GM18951 (cell line): ENCODE measurements around the gene ACLY.
"Not testable (repeated sequence)": the region's sequence is repeated elsewhere in the genome, so short reads cannot be mapped to it uniquely, and the experiment has no call there.

Source experiments
- POLR2A ChIP-seq: IDR thresholded peaks from 4 replicates; pipeline ENCODE4 v1.6.1; 2011; ENCODE audit warnings: mild to moderate bottlenecking; ENCODE audit not compliant: insufficient read length, insufficient read depth; ENCODE audit errors: extremely low read depth
- in situ Hi-C: fragments of 300-500 bp; cut with MboI; formaldehyde crosslinking; loops from one replicate; pipeline ENCODE4 v1.12.0; 2022; ENCODE audit warnings: low sequenced_read_pairs, mixed read lengths, inconsistent platforms; ENCODE audit not compliant: unreplicated experiment

The ACLY gene

DNA sequence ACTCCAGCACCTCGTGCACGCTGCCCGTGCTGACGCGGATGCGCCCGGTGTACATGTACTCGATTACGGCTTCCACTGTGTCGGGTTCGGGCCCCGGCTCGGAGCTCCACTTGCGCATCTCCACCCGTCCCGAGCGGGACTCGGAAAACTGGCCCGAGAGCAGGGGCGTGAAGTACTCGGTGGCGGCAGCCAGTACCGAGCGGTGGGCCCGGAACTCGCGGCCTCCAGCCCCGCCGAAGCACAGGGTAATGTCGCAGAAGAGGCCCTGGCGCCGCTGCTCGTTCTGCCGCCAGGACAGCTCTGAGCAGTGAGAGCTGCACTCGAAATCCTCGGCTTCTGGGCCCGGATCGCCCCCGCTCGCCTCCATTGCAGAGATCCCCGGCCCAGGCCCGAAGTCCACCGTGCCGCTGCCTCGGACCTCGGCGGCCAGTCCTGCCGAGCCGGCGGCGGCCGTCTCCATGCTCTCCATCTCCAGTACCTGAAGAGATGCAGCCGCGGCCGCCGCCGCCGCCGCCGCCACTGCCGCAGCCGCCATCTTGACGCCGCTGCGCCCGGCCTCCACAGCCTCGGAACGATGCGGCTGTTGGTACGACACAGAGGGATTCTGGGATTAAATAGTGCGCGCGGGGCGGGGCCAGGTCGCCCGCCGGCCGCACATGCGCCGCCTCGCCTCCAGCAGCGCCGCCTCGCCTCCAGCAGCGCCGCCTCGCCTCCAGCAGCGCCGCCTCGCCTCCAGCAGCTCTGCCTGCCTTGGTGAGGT is 53.7 kb downstream of the ACLY start, which contains the start of gene KLHL11:
Gene KLHL11, minus strand, starts transcription at position 588 of the 760 bp plus-strand sequence. Its CDS starts 53 bp downstream, at position 535.
- in situ Hi-C loops = no loop called here
- peak; percentile 96 for TF ChIP-seq POLR2A

DNA sequence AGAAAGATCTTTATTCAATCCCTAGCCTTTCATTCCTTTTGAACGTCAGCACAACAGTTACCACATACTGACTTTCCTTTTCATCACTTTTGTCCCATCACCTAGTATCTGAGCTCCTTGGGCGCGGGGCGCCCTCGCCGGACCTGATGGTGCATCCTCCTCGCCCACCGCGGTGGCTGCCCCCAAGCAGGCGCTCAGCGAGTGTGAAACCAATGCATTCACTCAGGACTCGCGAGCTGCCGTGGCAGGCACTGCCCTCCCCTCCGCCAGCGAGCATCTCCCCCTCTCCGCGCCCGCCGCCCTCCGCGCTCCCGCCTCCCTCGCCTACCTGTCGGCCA is 54.3 kb downstream of the ACLY start:
- in situ Hi-C loops = no loop called here
- TF ChIP-seq POLR2A = no peak

- in situ Hi-C loops = no loop called here
- TF ChIP-seq POLR2A = no peak
Measured at GRCh38 chr17:41863074-41863848, 55.5 kb downstream of the ACLY start.

DNA sequence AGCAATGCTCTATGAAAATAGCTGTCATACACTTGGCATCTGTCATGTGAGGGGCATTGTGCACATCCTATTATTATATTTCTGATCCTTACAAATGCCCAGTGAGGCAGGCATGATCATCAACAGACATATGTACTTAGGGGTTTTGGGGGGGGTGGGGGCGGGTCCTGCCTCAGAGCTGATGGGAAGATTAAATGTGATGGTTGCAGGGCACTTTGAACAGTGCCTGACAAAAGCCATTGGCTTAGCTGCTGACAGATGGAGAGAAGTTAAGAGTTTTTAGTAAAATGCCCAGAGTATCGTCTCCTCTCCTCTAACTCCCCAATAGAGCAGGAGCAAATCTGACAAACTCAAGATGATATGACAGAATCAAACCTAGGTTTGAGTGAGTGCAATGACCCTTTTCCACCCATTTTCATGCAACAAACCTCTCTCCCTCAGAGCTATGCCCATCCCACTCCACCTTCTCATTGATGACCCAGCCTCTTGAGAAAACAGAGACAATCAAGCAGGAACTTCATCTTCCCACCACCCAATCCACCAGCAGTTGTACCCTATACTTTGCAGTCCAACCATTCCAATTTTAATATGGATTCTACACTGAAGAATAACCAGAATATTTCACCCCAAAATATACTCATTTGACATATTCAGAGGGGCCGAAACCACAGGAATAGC is 58.4 kb downstream of the ACLY start:
- in situ Hi-C loops = no loop called here
- no peak for TF ChIP-seq POLR2A

DNA sequence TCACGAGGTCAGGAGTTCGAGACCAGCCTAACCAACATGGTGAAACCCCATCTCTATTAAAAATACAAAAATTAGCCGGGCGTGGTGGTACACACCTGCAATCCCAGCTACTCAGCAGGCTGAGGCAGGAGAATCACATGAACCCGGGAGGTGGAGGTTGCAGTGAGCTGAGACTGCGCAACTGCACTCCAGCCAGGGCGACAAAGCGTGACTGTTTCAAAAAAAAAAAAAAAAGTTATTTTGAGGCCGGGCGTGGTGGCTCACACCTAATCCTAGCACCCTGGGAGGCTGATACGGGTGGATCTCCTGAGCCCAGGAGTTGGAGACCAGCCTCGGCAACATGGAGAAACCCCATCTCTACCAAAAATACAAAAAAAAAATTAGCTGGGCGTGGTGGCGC is 67.4 kb downstream of the ACLY start:
- in situ Hi-C loops = not testable (repeated sequence)

DNA sequence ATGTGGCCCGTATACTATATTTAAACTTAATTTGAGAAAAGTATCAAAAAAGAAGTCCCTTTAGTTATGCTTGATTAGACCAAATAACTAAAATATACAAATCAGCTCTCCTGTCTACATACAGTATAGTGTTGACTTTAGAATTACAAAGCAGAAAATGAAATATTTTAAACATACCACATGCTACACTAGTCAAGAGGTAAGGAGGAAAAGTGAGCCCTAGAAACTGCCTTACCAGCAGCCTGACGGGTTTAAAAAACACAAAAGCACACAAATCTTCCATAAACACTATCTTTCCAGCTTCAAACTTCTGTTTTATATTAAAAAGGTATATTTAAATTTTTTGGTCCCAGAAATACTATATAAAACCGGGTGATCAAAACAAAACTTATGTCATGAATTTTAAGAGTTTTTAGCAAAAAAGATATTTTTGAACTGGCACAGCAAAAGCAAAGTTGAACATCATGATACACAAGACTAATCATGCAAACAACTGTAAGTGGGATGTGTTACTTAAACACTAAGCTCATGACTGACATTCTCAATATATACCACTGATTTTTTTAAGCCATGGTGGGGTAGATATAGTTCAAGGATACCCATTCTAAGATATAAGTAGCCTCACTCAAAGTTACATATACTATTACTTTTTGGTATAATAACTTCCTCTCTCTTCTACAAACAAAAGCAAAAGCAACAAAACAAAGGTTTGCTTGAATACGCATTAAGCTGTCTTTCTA is 69.3 kb downstream of the ACLY start:
- TF ChIP-seq POLR2A = no peak
- in situ Hi-C loops = no loop called here

GRCh38 chr17:41848788-41849187 is 70.0 kb downstream of the ACLY start:
- TF ChIP-seq POLR2A = no peak
- in situ Hi-C loops = no loop called here

DNA sequence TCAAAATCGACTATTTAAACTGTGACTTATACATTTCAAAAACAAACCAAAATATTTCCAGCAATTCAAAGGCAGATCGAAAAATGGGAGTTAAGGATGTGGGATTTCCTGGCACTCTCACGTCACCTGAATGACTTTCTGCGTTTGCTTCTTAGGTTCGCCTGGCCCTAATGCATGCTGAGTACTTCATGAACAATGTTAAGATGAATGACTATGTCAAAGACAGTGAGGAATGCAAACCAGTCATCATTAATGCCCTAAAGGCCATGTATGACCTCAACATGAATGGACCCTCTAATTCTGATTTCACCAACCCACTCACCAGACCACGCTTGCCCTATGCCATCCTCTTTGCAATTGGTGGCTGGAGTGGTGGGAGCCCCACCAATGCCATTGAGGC is 73.8 kb downstream of the ACLY start:
- in situ Hi-C loops = no loop called here
- TF ChIP-seq POLR2A = no peak

DNA sequence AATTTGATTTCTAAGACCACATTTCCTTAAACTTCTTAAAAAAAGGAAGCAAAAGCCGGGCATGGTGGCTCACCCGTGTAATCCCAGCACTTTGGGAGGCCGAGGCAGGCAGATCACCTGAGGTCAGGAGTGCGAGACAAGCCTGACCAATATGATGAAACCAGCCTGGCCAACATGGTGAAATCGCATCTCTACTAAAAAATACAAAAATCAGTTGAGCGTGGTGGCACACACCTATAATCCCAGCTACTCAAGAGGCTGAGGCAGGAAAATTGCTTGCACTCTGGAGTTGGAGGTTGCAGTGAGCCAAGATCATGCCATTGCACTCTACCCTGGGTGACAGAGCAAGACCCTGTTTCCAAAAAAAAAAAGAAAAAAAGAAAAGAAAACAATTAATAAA is 78.0 kb downstream of the ACLY start:
- in situ Hi-C loops = not testable (repeated sequence)

GRCh38 chr17:41839448-41839847 is 79.3 kb downstream of the ACLY start:
- in situ Hi-C loops = not testable (repeated sequence)

- TF ChIP-seq POLR2A = no peak
- in situ Hi-C loops = no loop called here
Measured at GRCh38 chr17:41837761-41838538, 80.8 kb downstream of the ACLY start, which contains the start of gene KLHL10. Gene KLHL10, plus strand, starts transcription at chr17:41837825. Its CDS starts 108 bp downstream, at chr17:41837933.

DNA sequence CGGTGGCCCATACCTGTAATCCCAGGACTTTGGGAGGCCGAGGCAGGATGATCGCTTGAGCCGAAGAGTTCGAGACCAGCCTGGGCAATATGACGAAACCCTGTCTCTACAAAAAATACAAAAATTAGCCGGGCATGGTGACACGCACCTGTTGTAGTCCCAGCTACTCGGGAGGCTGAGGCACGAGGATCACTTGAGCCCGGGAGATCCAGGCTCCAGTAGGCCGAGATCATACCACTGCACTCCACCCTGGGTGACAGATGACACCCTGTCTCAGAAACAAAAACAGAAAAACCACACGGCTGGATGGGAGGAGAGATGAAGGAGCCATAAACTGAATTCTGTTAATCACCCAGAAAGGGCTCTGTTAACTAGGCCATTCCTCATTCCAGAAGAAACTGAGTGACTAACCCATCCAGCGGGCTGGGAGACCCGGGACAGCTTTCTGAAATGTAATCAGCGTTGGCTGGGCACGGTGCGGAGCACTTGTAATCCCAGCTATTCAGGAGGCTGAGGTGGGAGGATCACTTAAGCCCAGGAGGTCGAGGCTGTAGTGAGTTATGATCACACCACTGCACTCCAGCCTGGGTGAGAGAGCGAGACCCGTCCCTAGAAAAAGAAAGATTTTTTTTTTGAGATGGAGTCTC is 82.1 kb downstream of the ACLY start:
- TF ChIP-seq POLR2A = no peak
- in situ Hi-C loops = no loop called here
